Suppressor macrophage treated with lipopolysaccharide for 4 hours (primary cell): Measurements from ENCODE around the gene DCST2.

Experiments used
- DNase-seq: peaks from one replicate; pipeline ENCODE4 v3.0.0-alpha.2; 2020

The DCST2 gene

GRCh38 chr1:155048449-155049334 is 15.1 kb upstream of the DCST2 start:
- no peak for DNase-seq

GRCh38 chr1:155044812-155045657 is 11.5 kb upstream of the DCST2 start:
- peak; percentile 91 for DNase-seq

- no peak for DNase-seq
Measured at GRCh38 chr1:155044365-155044764, 10.8 kb upstream of the DCST2 start.

- DNase-seq: no peak
Measured at GRCh38 chr1:155043793-155044192, 10.2 kb upstream of the DCST2 start.

- DNase-seq: no peak
Measured at GRCh38 chr1:155043301-155043702, 9.7 kb upstream of the DCST2 start.

GRCh38 chr1:155042789-155043188 is 9.2 kb upstream of the DCST2 start:
- DNase-seq: no peak

GRCh38 chr1:155040358-155041093 is 6.9 kb upstream of the DCST2 start:
- DNase-seq: no peak

- no peak for DNase-seq
Measured at GRCh38 chr1:155039308-155039669, 5.7 kb upstream of the DCST2 start.

- peak; percentile 40 for DNase-seq
Measured at GRCh38 chr1:155038602-155039307, 5.2 kb upstream of the DCST2 start.

GRCh38 chr1:155037851-155038441 is 4.4 kb upstream of the DCST2 start:
- no peak for DNase-seq

GRCh38 chr1:155037043-155037442 is 3.5 kb upstream of the DCST2 start:
- DNase-seq: no peak

- peak; percentile 69 for DNase-seq
Measured at GRCh38 chr1:155035936-155036335, 2.4 kb upstream of the DCST2 start.

GRCh38 chr1:155034318-155035208 is 982 bp upstream of the DCST2 start:
- DNase-seq: no peak

- DNase-seq: no peak
Measured at GRCh38 chr1:155032886-155033285, 695 bp downstream of the DCST2 start.

- no peak for DNase-seq
Measured at GRCh38 chr1:155030899-155031298, 2.7 kb downstream of the DCST2 start.

GRCh38 chr1:155030243-155030795 is 3.3 kb downstream of the DCST2 start:
- DNase-seq: no peak

GRCh38 chr1:155029513-155030242 is 3.9 kb downstream of the DCST2 start:
- no peak for DNase-seq

GRCh38 chr1:155026588-155026987 is 7.0 kb downstream of the DCST2 start:
- no peak for DNase-seq

GRCh38 chr1:155026154-155026553 is 7.4 kb downstream of the DCST2 start:
- DNase-seq: no peak

- no peak for DNase-seq
Measured at GRCh38 chr1:155024315-155024714, 9.3 kb downstream of the DCST2 start.
